IPS DF 6.9 (cell line): ENCODE data around the gene WNT1.

ENCODE experiments used
- DNase-seq: peaks from one replicate; pipeline ENCODE4 v3.0.0-alpha.2; 2013; ENCODE audit warnings: low read depth, low spot score
- H3K27ac ChIP-seq: one replicate; pipeline ENCODE4 v1.5.1; 2013; ENCODE audit warnings: low read length, control low read depth
- H3K27me3 ChIP-seq: 2 replicates; pipeline ENCODE4 v1.6.1; 2013; ENCODE audit warnings: mild to moderate bottlenecking, low read length; ENCODE audit not compliant: control insufficient read depth, insufficient read depth
- H3K36me3 ChIP-seq: 2 replicates; pipeline ENCODE4 v1.6.1; 2013; ENCODE audit warnings: low read length; ENCODE audit not compliant: control insufficient read depth, insufficient read depth
- H3K4me1 ChIP-seq: 2 replicates; pipeline ENCODE4 v1.6.1; 2013; ENCODE audit warnings: low read length; ENCODE audit not compliant: control insufficient read depth, insufficient read depth
- H3K4me3 ChIP-seq: 2 replicates; pipeline ENCODE4 v1.5.1; 2013; ENCODE audit warnings: mild to moderate bottlenecking, low read length
- H3K9me3 ChIP-seq: 2 replicates; pipeline ENCODE4 v1.6.1; 2013; ENCODE audit warnings: low read length, inconsistent platforms; ENCODE audit not compliant: control insufficient read depth, insufficient read depth
- WGBS: extraction: QIAGEN DNeasy Blood & Tissue Kit; methylation state at CpG from one replicate; pipeline ENCODE4 v1.1.7; 2013; ENCODE audit warnings: mixed read lengths, missing lambda C conversion rate; ENCODE audit not compliant: insufficient read length, insufficient coverage; 5-methylcytosine and 5-hydroxymethylcytosine counted together

WNT1 gene

DNA sequence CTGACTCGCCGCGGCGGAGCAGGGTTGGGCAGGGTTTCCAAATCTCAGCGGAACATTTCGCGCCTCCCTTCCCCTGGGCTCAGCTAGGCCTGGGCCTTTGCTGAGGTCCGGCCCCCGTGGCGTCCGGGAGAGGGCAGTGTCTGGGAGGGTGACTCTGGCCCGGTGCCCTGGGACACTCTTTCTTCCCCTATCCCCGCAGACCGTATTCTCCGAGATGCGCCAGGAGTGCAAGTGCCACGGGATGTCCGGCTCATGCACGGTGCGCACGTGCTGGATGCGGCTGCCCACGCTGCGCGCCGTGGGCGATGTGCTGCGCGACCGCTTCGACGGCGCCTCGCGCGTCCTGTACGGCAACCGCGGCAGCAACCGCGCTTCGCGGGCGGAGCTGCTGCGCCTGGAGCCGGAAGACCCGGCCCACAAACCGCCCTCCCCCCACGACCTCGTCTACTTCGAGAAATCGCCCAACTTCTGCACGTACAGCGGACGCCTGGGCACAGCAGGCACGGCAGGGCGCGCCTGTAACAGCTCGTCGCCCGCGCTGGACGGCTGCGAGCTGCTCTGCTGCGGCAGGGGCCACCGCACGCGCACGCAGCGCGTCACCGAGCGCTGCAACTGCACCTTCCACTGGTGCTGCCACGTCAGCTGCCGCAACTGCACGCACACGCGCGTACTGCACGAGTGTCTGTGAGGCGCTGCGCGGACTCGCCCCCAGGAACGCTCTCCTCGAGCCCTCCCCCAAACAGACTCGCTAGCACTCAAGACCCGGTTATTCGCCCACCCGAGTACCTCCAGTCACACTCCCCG lies 3.0 kb downstream of the WNT1 start:
- H3K27ac ChIP-seq = no peak overlapping the region
- no peak for DNase-seq
- peaks cover 12% of the 10 kb centered on the region for H3K4me1 ChIP-seq
- H3K9me3 ChIP-seq = no peaks in the 10 kb centered on the region
- no peaks in the 10 kb centered on the region; the same call in 1 of the 2 replicates for H3K36me3 ChIP-seq
- H3K27me3 ChIP-seq = peaks cover 86% of the 10 kb centered on the region
- peak overlapping the region; percentile 18; the same call in 1 of the 2 replicates for H3K4me3 ChIP-seq
- no CpG with 5 or more reads among the region's 91 CpGs for WGBS

DNA sequence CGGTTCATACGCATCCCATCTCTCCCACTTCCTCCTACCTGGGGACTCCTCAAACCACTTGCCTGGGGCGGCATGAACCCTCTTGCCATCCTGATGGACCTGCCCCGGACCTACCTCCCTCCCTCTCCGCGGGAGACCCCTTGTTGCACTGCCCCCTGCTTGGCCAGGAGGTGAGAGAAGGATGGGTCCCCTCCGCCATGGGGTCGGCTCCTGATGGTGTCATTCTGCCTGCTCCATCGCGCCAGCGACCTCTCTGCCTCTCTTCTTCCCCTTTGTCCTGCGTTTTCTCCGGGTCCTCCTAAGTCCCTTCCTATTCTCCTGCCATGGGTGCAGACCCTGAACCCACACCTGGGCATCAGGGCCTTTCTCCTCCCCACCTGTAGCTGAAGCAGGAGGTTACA lies 3.6 kb downstream of the WNT1 start:
- Histone ChIP-seq H3K27me3 (peaks cover 86% of the 10 kb centered on the region), H3K9me3 (no peaks in the 10 kb centered on the region), H3K4me1 (peaks cover 12% of the 10 kb centered on the region), H3K4me3 (no peak overlapping the region), H3K36me3 (no peaks in the 10 kb centered on the region; the same call in 1 of the 2 replicates), H3K27ac (no peak overlapping the region)
- DNase-seq = no peak
- WGBS = no CpG with 5 or more reads among the region's 13 CpGs

DNA sequence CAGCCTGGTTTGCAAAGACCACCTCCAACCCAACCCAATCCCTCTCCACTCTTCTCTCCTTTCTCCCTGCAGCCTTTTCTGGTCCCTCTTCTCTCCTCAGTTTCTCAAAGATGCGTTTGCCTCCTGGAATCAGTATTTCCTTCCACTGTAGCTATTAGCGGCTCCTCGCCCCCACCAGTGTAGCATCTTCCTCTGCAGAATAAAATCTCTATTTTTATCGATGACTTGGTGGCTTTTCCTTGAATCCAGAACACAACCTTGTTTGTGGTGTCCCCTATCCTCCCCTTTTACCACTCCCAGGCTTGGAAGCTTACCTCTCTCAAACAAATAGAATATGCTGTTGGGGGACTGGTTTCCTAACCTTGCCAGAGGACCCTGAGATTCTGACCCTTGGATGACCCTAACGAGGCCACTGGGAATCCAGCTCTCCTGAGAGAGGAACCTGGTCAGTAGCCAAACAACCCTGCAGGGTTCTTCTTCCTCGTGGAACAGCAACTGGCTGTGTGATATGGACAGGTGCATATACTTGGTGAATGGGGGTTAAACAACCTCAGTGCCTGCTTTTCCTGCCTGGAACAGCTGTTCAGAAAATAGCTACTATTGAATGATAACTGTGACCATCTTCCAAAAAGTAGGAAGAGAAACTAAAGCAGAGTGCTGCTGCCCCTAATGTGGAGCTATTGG lies 4.4 kb downstream of the WNT1 start:
- no peak for DNase-seq
- Histone ChIP-seq H3K27me3 (peaks cover 78% of the 10 kb centered on the region), H3K27ac (no peak overlapping the region), H3K4me1 (peaks cover 12% of the 10 kb centered on the region), H3K36me3 (no peaks in the 10 kb centered on the region; the same call in 1 of the 2 replicates), H3K4me3 (no peak overlapping the region), H3K9me3 (no peaks in the 10 kb centered on the region)
- no CpG with 5 or more reads among the region's 6 CpGs for WGBS

DNA sequence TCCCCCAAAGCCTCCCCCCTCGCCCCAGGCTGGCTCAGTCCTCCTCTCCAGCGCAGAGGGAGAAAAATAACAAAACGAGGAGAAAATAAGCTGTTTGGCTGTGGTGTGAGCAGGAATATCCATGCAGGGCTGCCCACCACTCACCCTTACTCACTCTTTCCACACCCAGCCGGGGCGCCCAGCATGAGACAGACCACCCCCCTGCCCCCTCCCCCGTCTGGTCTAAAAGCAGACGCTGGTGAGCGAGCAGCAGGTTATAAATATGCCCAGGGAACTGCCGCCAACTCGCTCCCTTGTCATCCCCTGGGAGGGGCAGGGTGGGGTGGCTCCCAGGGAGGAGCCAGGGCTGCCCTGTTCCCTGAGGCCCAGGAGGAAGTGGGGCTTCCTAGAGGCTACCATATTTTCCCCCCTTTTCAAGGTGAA lies 7.4 kb downstream of the WNT1 start:
- Histone ChIP-seq H3K4me3 (no peak overlapping the region), H3K36me3 (no peaks in the 10 kb centered on the region; the same call in 1 of the 2 replicates), H3K4me1 (peaks cover 4% of the 10 kb centered on the region), H3K27ac (no peak overlapping the region), H3K27me3 (peaks cover 51% of the 10 kb centered on the region), H3K9me3 (no peaks in the 10 kb centered on the region)
- DNase-seq = no peak
- WGBS = no CpG with 5 or more reads among the region's 10 CpGs

DNA sequence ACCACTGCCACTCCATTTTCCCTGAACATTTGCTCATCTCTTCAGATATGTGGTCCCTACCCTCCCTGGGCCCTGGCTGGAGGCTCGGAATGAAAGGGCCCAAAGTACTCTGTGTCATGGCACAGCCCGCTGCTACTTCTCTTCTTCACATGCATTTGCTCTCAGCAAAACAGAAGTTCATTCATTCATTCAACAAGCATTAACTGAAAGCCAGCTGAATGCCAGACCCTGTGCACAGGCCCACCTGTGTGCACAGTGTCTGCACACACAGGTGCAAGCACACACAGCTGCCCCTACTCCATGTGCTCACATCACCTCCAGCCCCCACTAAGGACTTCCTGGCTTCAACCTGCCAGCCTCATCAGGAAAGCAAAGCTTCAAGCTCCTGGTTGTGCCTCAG lies 7.8 kb downstream of the WNT1 start:
- Histone ChIP-seq H3K4me3 (no peak overlapping the region), H3K27ac (no peak overlapping the region), H3K36me3 (no peaks in the 10 kb centered on the region; the same call in 1 of the 2 replicates), H3K4me1 (peaks cover 4% of the 10 kb centered on the region), H3K9me3 (no peaks in the 10 kb centered on the region), H3K27me3 (peaks cover 47% of the 10 kb centered on the region)
- no CpG with 5 or more reads among the region's 2 CpGs for WGBS
- no peak for DNase-seq

DNA sequence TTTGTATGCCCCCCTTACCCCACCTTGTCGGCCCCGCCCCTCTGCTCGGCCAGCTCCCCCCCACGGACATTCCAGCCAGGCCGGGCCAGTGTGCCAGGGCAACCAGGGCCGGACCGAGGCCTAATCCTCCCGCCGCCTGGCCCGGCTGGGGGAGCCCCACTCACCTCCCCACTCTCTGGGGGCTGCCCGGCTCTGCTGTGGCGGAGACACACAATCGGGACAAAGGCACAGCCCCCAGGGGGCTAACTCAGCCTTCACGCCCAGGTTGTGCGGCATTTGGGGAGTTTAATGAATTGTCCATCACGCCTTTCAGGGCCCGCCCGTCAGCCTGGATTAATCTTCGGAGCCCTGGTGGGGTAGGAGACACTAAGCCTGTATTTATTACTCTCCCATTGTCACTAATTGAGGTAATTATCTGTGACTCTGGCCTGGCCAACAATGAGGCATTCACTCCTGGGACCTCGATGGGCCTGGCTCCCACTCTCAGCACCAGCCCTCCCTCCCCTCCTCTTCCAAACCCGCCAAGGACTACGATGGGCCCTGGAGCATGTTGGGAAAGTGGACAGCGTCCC lies 8.7 kb downstream of the WNT1 start:
- Histone ChIP-seq H3K27ac (no peak overlapping the region), H3K27me3 (peaks cover 38% of the 10 kb centered on the region), H3K9me3 (no peaks in the 10 kb centered on the region), H3K4me3 (no peak overlapping the region), H3K4me1 (no peaks in the 10 kb centered on the region; the same call in none of the 2 replicates), H3K36me3 (no peaks in the 10 kb centered on the region)
- no CpG with 5 or more reads among the region's 23 CpGs for WGBS
- DNase-seq = no peak

DNA sequence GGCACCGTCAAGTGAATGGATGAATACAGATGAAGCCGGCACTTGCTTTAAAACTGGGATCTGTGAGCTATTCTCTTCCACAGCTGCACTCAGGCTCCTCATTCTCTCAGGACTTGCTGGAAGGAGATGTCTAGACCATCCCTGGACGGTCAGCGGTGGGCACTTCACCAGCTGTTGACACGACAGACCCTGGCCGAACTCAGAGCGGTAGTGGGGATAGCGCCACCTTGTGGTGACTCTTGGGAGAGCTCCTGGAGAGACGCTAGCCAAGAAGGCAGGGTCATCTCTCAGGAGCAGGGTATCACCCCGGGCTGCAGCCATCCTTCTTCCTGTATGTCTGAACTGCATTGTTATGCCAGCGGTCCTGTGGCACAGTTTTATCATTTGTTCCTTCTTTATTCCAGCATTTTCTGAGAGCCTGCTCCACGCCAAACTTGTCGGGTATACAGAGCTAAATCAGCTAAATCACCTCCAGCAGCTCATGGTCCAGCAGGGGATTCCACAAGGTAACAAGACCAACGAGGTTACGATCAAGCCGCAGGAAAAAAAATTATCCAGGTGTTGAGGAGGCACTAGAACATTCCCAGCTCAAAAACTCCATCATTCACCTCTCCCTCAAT lies 10.0 kb downstream of the WNT1 start:
- Histone ChIP-seq H3K9me3 (no peaks in the 10 kb centered on the region), H3K36me3 (no peaks in the 10 kb centered on the region), H3K4me3 (no peak overlapping the region), H3K27ac (no peak overlapping the region), H3K4me1 (no peaks in the 10 kb centered on the region; the same call in none of the 2 replicates), H3K27me3 (peaks cover 28% of the 10 kb centered on the region; the same call in 1 of the 2 replicates)
- WGBS = no CpG with 5 or more reads among the region's 16 CpGs
- DNase-seq = no peak

DNA sequence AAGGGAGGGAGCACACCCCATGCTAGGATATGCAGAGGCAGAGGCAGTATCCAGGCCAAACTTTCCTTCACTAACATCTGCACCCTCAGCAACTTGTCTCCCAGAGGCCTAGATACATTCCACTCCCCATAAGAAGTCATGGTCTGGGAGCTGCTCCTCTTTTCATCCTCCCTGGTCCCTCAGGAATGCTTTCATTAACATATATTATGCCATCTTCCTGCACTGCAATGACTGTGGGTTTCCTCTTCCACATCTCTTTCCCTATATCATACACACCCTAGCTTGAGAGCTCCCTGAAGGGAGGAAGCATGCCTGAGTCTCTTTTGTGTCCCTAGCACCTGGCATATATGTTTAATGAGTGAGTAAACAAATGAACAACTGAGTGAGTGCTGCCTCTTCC lies 12.4 kb downstream of the WNT1 start:
- H3K4me3 ChIP-seq = no peak overlapping the region
- no peak overlapping the region for H3K27ac ChIP-seq
- peaks cover 23% of the 10 kb centered on the region for H3K27me3 ChIP-seq
- DNase-seq = no peak
- no peaks in the 10 kb centered on the region for H3K9me3 ChIP-seq
- peaks cover 5% of the 10 kb centered on the region for H3K4me1 ChIP-seq
- H3K36me3 ChIP-seq = no peaks in the 10 kb centered on the region

DNA sequence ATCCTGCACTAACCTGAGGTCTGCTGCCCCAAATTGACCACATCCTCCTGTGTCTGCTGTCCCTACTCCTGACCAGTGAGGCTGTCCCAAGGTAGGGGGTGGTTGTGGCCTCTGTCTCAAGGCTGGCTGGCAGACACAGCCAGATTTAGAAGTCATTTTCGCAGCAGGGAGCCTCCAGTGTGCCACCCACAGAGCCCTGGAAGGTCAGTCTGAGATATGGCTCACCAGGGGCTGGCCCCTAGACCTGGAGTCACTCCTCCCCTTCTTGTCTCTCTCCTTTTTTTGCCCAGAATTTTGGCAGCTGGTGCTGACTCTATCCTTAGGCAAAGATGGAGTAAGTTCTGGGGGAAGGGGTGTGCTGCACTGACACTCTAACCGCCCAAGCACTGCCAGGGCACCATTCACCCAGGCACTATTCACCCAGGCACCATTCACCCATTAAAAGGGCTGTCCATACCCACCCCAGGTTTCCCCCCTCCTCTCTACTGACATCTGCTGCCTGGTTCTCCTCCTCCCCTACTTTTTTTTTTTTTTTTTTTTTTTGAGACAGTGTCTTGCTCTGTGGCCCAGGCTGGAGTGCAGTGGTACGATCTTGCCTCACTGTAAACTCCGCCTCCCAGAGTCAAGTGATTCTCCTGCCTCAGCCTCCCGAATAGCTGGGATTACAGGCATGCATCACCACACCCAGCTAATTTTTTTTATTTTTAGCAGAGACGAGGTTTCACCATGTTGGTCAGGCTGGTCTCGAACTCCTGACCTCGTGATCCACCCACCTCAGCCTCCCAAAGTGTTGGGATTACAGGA lies 13.3 kb downstream of the WNT1 start:
- H3K36me3 ChIP-seq = no peaks in the 10 kb centered on the region
- H3K4me1 ChIP-seq = peaks cover 6% of the 10 kb centered on the region
- WGBS = no CpG with 5 or more reads among the region's 8 CpGs
- H3K27me3 ChIP-seq = peaks cover 28% of the 10 kb centered on the region
- no peak for DNase-seq
- H3K27ac ChIP-seq = no peak overlapping the region
- H3K9me3 ChIP-seq = no peaks in the 10 kb centered on the region
- no peak overlapping the region for H3K4me3 ChIP-seq

DNA sequence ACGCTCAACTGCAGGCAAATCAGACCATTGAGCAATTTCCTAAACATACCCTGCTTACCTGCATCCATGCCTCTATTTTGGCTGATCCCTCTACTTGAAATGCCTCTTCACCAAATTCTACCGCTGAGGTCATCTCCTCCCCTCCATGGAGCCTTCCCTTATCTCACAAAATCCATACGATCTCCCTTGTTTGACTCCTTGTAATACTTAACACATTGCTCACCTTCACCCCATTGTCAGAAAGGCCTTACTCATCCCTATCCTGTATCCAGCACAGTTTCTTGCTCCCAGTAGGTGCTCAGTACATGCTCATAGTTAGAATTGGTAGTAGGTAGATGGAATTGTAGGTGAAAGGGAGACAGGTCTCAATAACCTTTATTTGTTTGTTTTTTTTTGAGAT lies 15.7 kb downstream of the WNT1 start:
- WGBS = no CpG with 5 or more reads among the region's 3 CpGs
- Histone ChIP-seq H3K27ac (no peak overlapping the region), H3K9me3 (no peaks in the 10 kb centered on the region), H3K36me3 (no peaks in the 10 kb centered on the region), H3K4me1 (peaks cover 9% of the 10 kb centered on the region; the same call in 1 of the 2 replicates), H3K27me3 (peaks cover 47% of the 10 kb centered on the region), H3K4me3 (no peak overlapping the region)
- DNase-seq = no peak
